Stimulated activated CD4-positive, alpha-beta T cell treated with anti-CD3 and anti-CD28 coated beads, Interleukin-12 subunit alpha, Interleukin-12 subunit beta, amount 100 ng/mL, for 24 hours (primary cell): ENCODE measurements around the gene TTYH2.
A peak's percentile ranks its signal among the peaks of the same experiment; 100 is the strongest.

Experiments used
- DNase-seq, 2 experiments: peaks; one replicate each; pipeline ENCODE4 v3.0.0-alpha.2; 2020; ENCODE audit warnings: low read depth in 2 of 2

The TTYH2 gene

GRCh38 chr17:74192950-74193781, 20.2 kb upstream of the TTYH2 start:
- no peak for DNase-seq

- DNase-seq, result no peak
Measured at GRCh38 chr17:74194682-74195081, 18.7 kb upstream of the TTYH2 start.

GRCh38 chr17:74196541-74197317, 16.6 kb upstream of the TTYH2 start:
- DNase-seq, result no peak

GRCh38 chr17:74197801-74198200, 15.6 kb upstream of the TTYH2 start:
- DNase-seq, result no peak

GRCh38 chr17:74198694-74199093, 14.7 kb upstream of the TTYH2 start:
- no peak for DNase-seq

GRCh38 chr17:74199306-74200092, 13.9 kb upstream of the TTYH2 start:
- peak; percentile 44 to 54 for DNase-seq

- DNase-seq, result no peak
Measured at GRCh38 chr17:74200112-74200511, 13.3 kb upstream of the TTYH2 start.

- DNase-seq, result no peak
Measured at GRCh38 chr17:74201250-74201649, 12.1 kb upstream of the TTYH2 start.

- DNase-seq, result no peak
Measured at GRCh38 chr17:74201948-74202347, 11.4 kb upstream of the TTYH2 start.

GRCh38 chr17:74202938-74203337, 10.4 kb upstream of the TTYH2 start:
- DNase-seq, result no peak

- DNase-seq, result peak; percentile 92 to 99
Measured at GRCh38 chr17:74203439-74204240, 9.7 kb upstream of the TTYH2 start, which contains the start of gene RPL38. Gene RPL38, plus strand, starts transcription at chr17:74203678. Its CDS starts 278 bp downstream, at chr17:74203956.

- DNase-seq, result no peak
Measured at GRCh38 chr17:74204474-74204873, 8.9 kb upstream of the TTYH2 start.

GRCh38 chr17:74205274-74205673, 8.1 kb upstream of the TTYH2 start:
- DNase-seq, result no peak

- DNase-seq, result no peak
Measured at GRCh38 chr17:74206332-74206818, 7.0 kb upstream of the TTYH2 start.

GRCh38 chr17:74210191-74211140, 2.9 kb upstream of the TTYH2 start:
- DNase-seq, result peak; percentile 60 to 63

GRCh38 chr17:74211141-74211911, 2.0 kb upstream of the TTYH2 start:
- peak in 1 of 2 experiments; percentile 26 for DNase-seq

- DNase-seq, result no peak
Measured at GRCh38 chr17:74211912-74212208, 1.5 kb upstream of the TTYH2 start.

- DNase-seq, result peak in 1 of 2 experiments; percentile 26
Measured at GRCh38 chr17:74212209-74212912, 1.0 kb upstream of the TTYH2 start.
